ENCODE results near the gene CSRNP3.
"Not testable (repeated sequence)": the region's sequence is repeated elsewhere in the genome, so short reads cannot be mapped to it uniquely, and the experiment has no call there.

CSRNP3 gene

GRCh38 chr2:165660361-165660760, 190.9 kb downstream of the CSRNP3 start:
- TF ChIP-seq CTCF (IDR thresholded peaks at IDR 0.05), result no peak
- Histone ChIP-seq H3K4me3 (no peak overlapping the region), H3K27ac (no peak overlapping the region)
- no peak for DNase-seq (ENCODE audit: low spot score)

GRCh38 chr2:165662720-165663119, 193.2 kb downstream of the CSRNP3 start:
- no peak for TF ChIP-seq CTCF (IDR thresholded peaks at IDR 0.05)
- Histone ChIP-seq H3K4me3 (no peak overlapping the region), H3K27ac (no peak overlapping the region)
- no peak for DNase-seq (ENCODE audit: low spot score)

- DNase-seq (ENCODE audit: low spot score), result no peak
- no peak overlapping the region for H3K4me3 ChIP-seq
- TF ChIP-seq CTCF (IDR thresholded peaks at IDR 0.05), result no peak
- no peak overlapping the region for H3K27ac ChIP-seq
Measured at GRCh38 chr2:165665614-165666013, 196.1 kb downstream of the CSRNP3 start.

DNA sequence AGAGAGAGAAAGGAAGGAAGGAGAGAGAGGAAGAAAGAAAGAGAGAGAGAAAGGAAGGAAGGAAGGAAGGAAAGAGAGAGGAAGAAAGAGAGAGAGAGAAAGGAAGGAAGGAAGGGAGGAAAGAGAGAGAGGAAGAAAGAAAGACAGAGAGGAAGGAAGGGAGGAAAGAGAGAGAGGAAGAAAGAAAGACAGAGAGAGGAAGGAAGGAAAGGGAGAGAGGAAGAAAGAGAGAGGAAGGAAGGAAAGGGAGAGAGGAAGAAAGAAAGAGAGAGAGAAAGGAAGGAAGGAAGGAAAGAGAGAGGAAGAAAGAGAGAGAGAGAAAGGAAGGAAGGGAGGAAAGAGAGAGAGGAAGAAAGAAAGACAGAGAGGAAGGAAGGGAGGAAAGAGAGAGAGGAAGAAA, 196.6 kb downstream of the CSRNP3 start:
- not testable (repeated sequence) for DNase-seq (ENCODE audit: low spot score); H3K27ac ChIP-seq

GRCh38 chr2:165666605-165667004, 197.1 kb downstream of the CSRNP3 start:
- H3K4me3 ChIP-seq, result no peak overlapping the region
- no peak overlapping the region for H3K27ac ChIP-seq
- no peak for TF ChIP-seq CTCF (IDR thresholded peaks at IDR 0.05)
- no peak for DNase-seq (ENCODE audit: low spot score)

More for the DNA sequence above, 196.6 kb downstream of the CSRNP3 start:
- not testable (repeated sequence) for H3K4me3 ChIP-seq

DNA sequence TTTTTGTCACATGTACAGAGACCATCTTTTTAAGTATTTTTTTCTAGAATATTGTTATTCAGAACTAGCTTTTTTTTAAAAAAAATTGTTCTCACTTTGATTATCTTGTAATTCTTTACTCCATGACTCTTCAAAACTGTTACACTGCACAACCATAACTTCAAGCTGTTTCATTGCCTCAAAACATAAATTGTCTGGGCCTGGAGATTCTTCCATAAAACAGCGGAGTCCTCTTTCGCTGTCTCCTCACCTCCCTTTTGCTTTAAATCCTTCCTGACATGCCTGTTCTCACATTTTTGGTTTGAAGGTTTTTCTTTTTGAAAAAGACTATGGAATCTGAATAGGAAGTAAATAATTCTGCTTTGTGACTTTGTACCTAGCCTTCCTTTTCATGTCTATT, 197.9 kb downstream of the CSRNP3 start:
- TF ChIP-seq CTCF (IDR thresholded peaks at IDR 0.05), result no peak
- no peak for DNase-seq (ENCODE audit: low spot score)
- no peak overlapping the region for H3K4me3 ChIP-seq
- H3K27ac ChIP-seq, result no peak overlapping the region

GRCh38 chr2:165674780-165675179, 205.3 kb downstream of the CSRNP3 start:
- H3K27ac ChIP-seq, result no peak overlapping the region

More at GRCh38 chr2:165674780-165675179, 205.3 kb downstream of the CSRNP3 start:
- no peak overlapping the region for H3K4me3 ChIP-seq
- DNase-seq (ENCODE audit: low spot score), result no peak
- no peak for TF ChIP-seq CTCF (IDR thresholded peaks at IDR 0.05)
